Natural killer cell (primary cell): ENCODE measurements around the gene TNRC6A. TPM values are rescaled to one million over a fixed set of nuclear protein-coding genes. Genes with fewer than 3 reads are reported as not detected.

ENCODE experiments used
- ATAC-seq, 3 donors: fragments of 150-1000 bp in 2 of 3; fragments of 200-7000 bp in 1 of 3; cut with Tn5 transposase; 1 replicate in 1 of 3; 2 replicates in 2 of 3; pipeline ENCODE4 v1.10.0; 2021; ENCODE audit warnings: mild to moderate bottlenecking in 2 of 3, moderate library complexity in 2 of 3
- DNase-seq, 2 donors: peaks; one replicate each; pipeline versions ENCODE4 v3.0.0 to v3.0.0-alpha.2; 2013 to 2021; ENCODE audit warnings: mixed read lengths in 1 of 2
- H3K27ac ChIP-seq: one replicate; pipeline ENCODE4 v1.5.1; 2013; ENCODE audit warnings: mild to moderate bottlenecking, low read length
- H3K27me3 ChIP-seq: one replicate; pipeline ENCODE4 v1.6.1; 2013; ENCODE audit warnings: low read length; ENCODE audit not compliant: control insufficient read depth, insufficient read depth
- H3K36me3 ChIP-seq: one replicate; pipeline ENCODE4 v1.6.1; 2013; ENCODE audit warnings: low read length; ENCODE audit not compliant: control insufficient read depth, insufficient read depth
- H3K4me1 ChIP-seq: one replicate; pipeline ENCODE4 v1.6.1; 2013; ENCODE audit warnings: low read length; ENCODE audit not compliant: control insufficient read depth, insufficient read depth
- H3K4me3 ChIP-seq: one replicate; pipeline ENCODE4 v1.5.1; 2013; ENCODE audit warnings: low read length
- H3K9me3 ChIP-seq: one replicate; pipeline ENCODE4 v1.6.1; 2013; ENCODE audit warnings: low read length; ENCODE audit not compliant: control insufficient read depth, insufficient read depth
- H3K27ac Mint-ChIP-seq, 2 donors: one replicate each; pipeline ENCODE4 v1.8.0; 2022; ENCODE audit warnings: mild to moderate bottlenecking in 2 of 2, mixed read lengths in 2 of 2, moderate library complexity in 1 of 2
- H3K27me3 Mint-ChIP-seq, 2 donors: one replicate each; pipeline ENCODE4 v1.8.0; 2022; ENCODE audit warnings: low read depth in 2 of 2, mixed read lengths in 2 of 2
- H3K36me3 Mint-ChIP-seq: one replicate; pipeline ENCODE4 v1.8.0; 2022; ENCODE audit warnings: mixed read lengths
- H3K4me1 Mint-ChIP-seq, 2 donors: one replicate each; pipeline ENCODE4 v1.8.0; 2022; ENCODE audit warnings: mixed read lengths in 2 of 2
- H3K4me3 Mint-ChIP-seq: one replicate; pipeline ENCODE4 v1.8.0; 2022; ENCODE audit warnings: mild to moderate bottlenecking, moderate library complexity, mixed read lengths
- H3K9me3 Mint-ChIP-seq, 2 donors: one replicate each; pipeline ENCODE4 v1.8.0; 2022; ENCODE audit warnings: mixed read lengths in 2 of 2
- CTCF ChIP-seq: fragments of 200-600 bp; IDR thresholded peaks from one replicate; pipeline ENCODE4 v1.8.0; 2022; ENCODE audit warnings: antibody characterized with exemption
- whole genome bisulfite sequencing: methylation state at CpG from one replicate; pipeline ENCODE4 v1.1.7; 2013; ENCODE audit warnings: missing lambda C conversion rate; ENCODE audit not compliant: insufficient coverage; 5-methylcytosine and 5-hydroxymethylcytosine counted together
- intact Hi-C: fragments of 100-400 bp; cut with micrococcal nuclease; formaldehyde crosslinking; loops from one replicate; pipeline ENCODE4 v1.14.2; 2022
- total RNA-seq, 4 donors: library from RNA; stranded (reverse); fragments of 120-200 nt in 1 of 4; gene quantifications; one replicate each; pipeline versions ENCODE4 v1.2.3 to v1.2.4, GENCODE V29; 2013 to 2022

TNRC6A gene
- total RNA-seq, 3 donors from 2014 or later (not counting 1 experiment from before 2014, with no cell fraction given) = 53.9 to 68.5 (median 66.3) TPM

- Histone ChIP-seq H3K27me3 (no peaks in the 10 kb centered on the region), H3K4me1 (peaks cover 6% of the 10 kb centered on the region), H3K4me3 (no peak overlapping the region), H3K9me3 (no peaks in the 10 kb centered on the region), H3K27ac (no peak overlapping the region), H3K36me3 (peaks cover 6% of the 10 kb centered on the region)
- TF ChIP-seq CTCF = no peak
- no peak for ATAC-seq
- DNase-seq = no peak
- WGBS = 97% methylated on average over 18 of the region's 18 CpGs
- H3K4me1 Mint-ChIP-seq = peaks cover 27 to 31% of the 10 kb centered on the region in 2 donors
- intact Hi-C loops = no loop called here
- H3K27ac Mint-ChIP-seq = peak overlapping the region in 1 of 2 donors; percentile 61
- peaks cover 0 to 4% of the 10 kb centered on the region in 2 donors for H3K27me3 Mint-ChIP-seq
- H3K9me3 Mint-ChIP-seq = no peaks in the 10 kb centered on the region
- H3K4me3 Mint-ChIP-seq = peak overlapping the region; percentile 70
- H3K36me3 Mint-ChIP-seq = no peaks in the 10 kb centered on the region
Measured at GRCh38 chr16:24728011-24728410, 1.4 kb upstream of the TNRC6A start.

- H3K36me3 ChIP-seq = peaks cover 9% of the 10 kb centered on the region
- Mint-ChIP-seq H3K4me3 (peak overlapping the region; percentile 91), H3K9me3 (no peaks in the 10 kb centered on the region), H3K27me3 (peaks cover 0 to 2% of the 10 kb centered on the region in 2 donors), H3K36me3 (no peaks in the 10 kb centered on the region), H3K4me1 (peaks cover 35 to 39% of the 10 kb centered on the region in 2 donors), H3K27ac (peak overlapping the region; percentile 82 to 95)
- intact Hi-C loops = no loop called here
- H3K27me3 ChIP-seq = no peaks in the 10 kb centered on the region
- WGBS = 8% methylated on average over 8 of the region's 8 CpGs
- H3K4me1 ChIP-seq = peaks cover 6% of the 10 kb centered on the region
- no peak for DNase-seq
- no peak for TF ChIP-seq CTCF
- peak overlapping the region; percentile 99 for H3K4me3 ChIP-seq
- ATAC-seq = peak in 1 of 3 donors; percentile 4
- peak overlapping the region; percentile 99 for H3K27ac ChIP-seq
- H3K9me3 ChIP-seq = no peaks in the 10 kb centered on the region
Measured at GRCh38 chr16:24728891-24729242, 584 bp upstream of the TNRC6A start.

GRCh38 chr16:24729951-24730815 lies 732 bp downstream of the TNRC6A start:
- no peaks in the 10 kb centered on the region for H3K9me3 Mint-ChIP-seq
- DNase-seq = peak; percentile 16 to 63
- H3K27ac Mint-ChIP-seq = peak overlapping the region; percentile 89 to 95
- no peak for TF ChIP-seq CTCF
- H3K36me3 Mint-ChIP-seq = no peaks in the 10 kb centered on the region
- H3K36me3 ChIP-seq = peaks cover 12% of the 10 kb centered on the region
- peaks cover 6% of the 10 kb centered on the region for H3K4me1 ChIP-seq
- H3K4me3 Mint-ChIP-seq = peak overlapping the region; percentile 94
- H3K27me3 Mint-ChIP-seq = peaks cover 0 to 2% of the 10 kb centered on the region in 2 donors
- WGBS = 0% methylated on average over 50 of the region's 61 CpGs
- no peaks in the 10 kb centered on the region for H3K9me3 ChIP-seq
- intact Hi-C loops = loop anchor here (10.0 kb wide), 1 partner anchor 195 kb away; the partner anchor contains the start of gene RBBP6
- ATAC-seq = peak in 2 of 3 donors; percentile 37 to 56
- H3K4me3 ChIP-seq = peak overlapping the region; percentile 99
- peak overlapping the region; percentile 63 for H3K27ac ChIP-seq
- peaks cover 36 to 44% of the 10 kb centered on the region in 2 donors for H3K4me1 Mint-ChIP-seq
- no peaks in the 10 kb centered on the region for H3K27me3 ChIP-seq
